Bronchial epithelial cell (primary cell): Measurements from ENCODE around the gene SERPINB7. TPM values are rescaled to one million over a fixed set of nuclear protein-coding genes. Genes with fewer than 3 reads are reported as not detected.

Experiments used
- DNase-seq: peaks from one replicate; pipeline ENCODE4 v3.0.0-alpha.2; 2010; ENCODE audit warnings: low read depth
- FAIRE-seq: peaks from 2 replicates; lab custom pipeline; 2011; peaks lifted over from hg19 to GRCh38; lab: Jason Lieb, UNC
- H3K27me3 ChIP-seq: 2 replicates; pipeline ENCODE4 v1.5.1; 2011; ENCODE audit warnings: low read length; ENCODE audit not compliant: control insufficient read depth, insufficient read depth
- H3K36me3 ChIP-seq: 2 replicates; pipeline ENCODE4 v1.5.1; 2011; ENCODE audit warnings: low read length; ENCODE audit not compliant: control insufficient read depth, insufficient read depth
- H3K4me3 ChIP-seq: 2 replicates; pipeline ENCODE4 v1.5.1; 2011; ENCODE audit warnings: mild to moderate bottlenecking, low read depth, low read length, control low read depth
- CTCF ChIP-seq: IDR thresholded peaks from 2 replicates; pipeline ENCODE4 v1.5.1; 2011; ENCODE audit warnings: mild to moderate bottlenecking, moderate library complexity, low read length, control low read depth, inconsistent platforms; ENCODE audit not compliant: insufficient read depth, severe bottlenecking
- total RNA-seq: library from RNA; depleted of rRNA; stranded (reverse); fragments of >200 nt; gene quantifications from 2 replicates; pipeline ENCODE4 v1.2.1, GENCODE V29; 2014

Gene SERPINB7
- total RNA-seq, 1 donor from 2014 or later, result 25.0 TPM

GRCh38 chr18:63834471-63835113 is 59.4 kb downstream of the SERPINB7 start:
- Histone ChIP-seq H3K4me3 (no peak overlapping the region), H3K27me3 (no peaks in the 10 kb centered on the region), H3K36me3 (no peaks in the 10 kb centered on the region)
- DNase-seq (no peak), FAIRE-seq (no peak)
- TF ChIP-seq CTCF, result no peak

GRCh38 chr18:63836456-63836855 is 61.2 kb downstream of the SERPINB7 start:
- DNase-seq (no peak), FAIRE-seq (no peak)
- Histone ChIP-seq H3K27me3 (no peaks in the 10 kb centered on the region), H3K4me3 (no peak overlapping the region), H3K36me3 (no peaks in the 10 kb centered on the region)
- no peak for TF ChIP-seq CTCF

GRCh38 chr18:63837590-63837989 is 62.4 kb downstream of the SERPINB7 start:
- FAIRE-seq (no peak), DNase-seq (peak; percentile 30)
- no peaks in the 10 kb centered on the region for H3K27me3 ChIP-seq
- H3K36me3 ChIP-seq, result no peaks in the 10 kb centered on the region
- no peak for TF ChIP-seq CTCF
- H3K4me3 ChIP-seq, result no peak overlapping the region

GRCh38 chr18:63843008-63843407 is 67.8 kb downstream of the SERPINB7 start:
- TF ChIP-seq CTCF, result no peak
- DNase-seq, result no peak
- no peak for FAIRE-seq
- no peak overlapping the region for H3K4me3 ChIP-seq
- H3K36me3 ChIP-seq, result no peaks in the 10 kb centered on the region
- H3K27me3 ChIP-seq, result no peaks in the 10 kb centered on the region

- peak; percentile 40 for TF ChIP-seq CTCF
- Histone ChIP-seq H3K27me3 (no peaks in the 10 kb centered on the region), H3K36me3 (no peaks in the 10 kb centered on the region), H3K4me3 (no peak overlapping the region)
- FAIRE-seq (no peak), DNase-seq (peak; percentile 68)
Observed at GRCh38 chr18:63844254-63844653, 69.0 kb downstream of the SERPINB7 start.

- no peaks in the 10 kb centered on the region for H3K36me3 ChIP-seq
- H3K27me3 ChIP-seq, result no peaks in the 10 kb centered on the region
- H3K4me3 ChIP-seq, result no peak overlapping the region
- DNase-seq, result peak; percentile 78
- TF ChIP-seq CTCF, result peak; percentile 63
- FAIRE-seq, result no peak
Observed at GRCh38 chr18:63848159-63848558, 72.9 kb downstream of the SERPINB7 start.
